ENCODE measurements around the gene ATOSB.

ATOSB gene

GRCh38 chr9:35142037-35142436, 26.4 kb upstream of the ATOSB start (continued):
- no peak for TF ChIP-seq CREB5 (CRISPR knock-in tag; IDR thresholded peaks at IDR 0.05; ENCODE audit: low read depth)

GRCh38 chr9:35140093-35140492, 24.4 kb upstream of the ATOSB start:
- TF ChIP-seq TCF4 (CRISPR knock-in tag; IDR thresholded peaks at IDR 0.05; ENCODE audit: borderline replicate concordance) (no peak), ZFP30 (CRISPR knock-in tag; IDR thresholded peaks at IDR 0.05) (no peak), CREB5 (CRISPR knock-in tag; IDR thresholded peaks at IDR 0.05; ENCODE audit: low read depth) (no peak), ZNF565 (CRISPR knock-in tag; conservative IDR thresholded peaks at IDR 0.05; ENCODE audit: low read depth) (no peak), ZNF70 (CRISPR knock-in tag; IDR thresholded peaks at IDR 0.05) (no peak), POU6F1 (CRISPR knock-in tag; IDR thresholded peaks at IDR 0.05; ENCODE audit: borderline replicate concordance, low read depth) (no peak), TOX (CRISPR knock-in tag; IDR thresholded peaks at IDR 0.05; ENCODE audit: borderline replicate concordance) (no peak), OSR1 (CRISPR knock-in tag; IDR thresholded peaks at IDR 0.05) (no peak), ZNF8 (CRISPR knock-in tag; IDR thresholded peaks at IDR 0.05) (no peak), SNAI2 (CRISPR knock-in tag; IDR thresholded peaks at IDR 0.05) (no peak)
- no peak for ATAC-seq

- ATAC-seq = no peak
- TF ChIP-seq ZC3H10 (CRISPR knock-in tag; IDR thresholded peaks at IDR 0.05) = no peak
- no peak for TF ChIP-seq ZFP30 (CRISPR knock-in tag; IDR thresholded peaks at IDR 0.05)
- TF ChIP-seq ZFP3 (CRISPR knock-in tag; IDR thresholded peaks at IDR 0.05) = no peak
- no peak for TF ChIP-seq CSDC2 (CRISPR knock-in tag; IDR thresholded peaks at IDR 0.05)
- TF ChIP-seq GLIS3 (CRISPR knock-in tag; IDR thresholded peaks at IDR 0.05) = no peak
- TF ChIP-seq ESRRG (CRISPR knock-in tag; IDR thresholded peaks at IDR 0.05) = no peak
- TF ChIP-seq OSR1 (CRISPR knock-in tag; IDR thresholded peaks at IDR 0.05) = no peak
- TF ChIP-seq PATZ1 (CRISPR knock-in tag; IDR thresholded peaks at IDR 0.05; ENCODE audit: borderline replicate concordance) = no peak
- no peak for TF ChIP-seq CSRNP3 (CRISPR knock-in tag; IDR thresholded peaks at IDR 0.05)
- TF ChIP-seq TSHZ2 (CRISPR knock-in tag; IDR thresholded peaks at IDR 0.05) = no peak
- TF ChIP-seq BACH2 (CRISPR knock-in tag; IDR thresholded peaks at IDR 0.05; ENCODE audit: borderline replicate concordance) = no peak
- TF ChIP-seq POU6F1 (CRISPR knock-in tag; IDR thresholded peaks at IDR 0.05; ENCODE audit: borderline replicate concordance, low read depth) = no peak
- TF ChIP-seq ARNTL (CRISPR knock-in tag; IDR thresholded peaks at IDR 0.05; ENCODE audit: borderline replicate concordance, low read depth) = no peak
- no peak for TF ChIP-seq RARB (CRISPR knock-in tag; IDR thresholded peaks at IDR 0.05)
- no peak for TF ChIP-seq CREB5 (CRISPR knock-in tag; IDR thresholded peaks at IDR 0.05; ENCODE audit: low read depth)
- no peak for TF ChIP-seq ZNF565 (CRISPR knock-in tag; conservative IDR thresholded peaks at IDR 0.05; ENCODE audit: low read depth)
- TF ChIP-seq ZNF8 (CRISPR knock-in tag; IDR thresholded peaks at IDR 0.05) = no peak
- no peak for TF ChIP-seq TOX (CRISPR knock-in tag; IDR thresholded peaks at IDR 0.05; ENCODE audit: borderline replicate concordance)
- TF ChIP-seq SNAI2 (CRISPR knock-in tag; IDR thresholded peaks at IDR 0.05) = no peak
These were observed 21.2 kb upstream of the ATOSB start for GRCh38 chr9:35136866-35137265.

Measured in SK-N-SH treated with all-trans-retinoic acid at 6 μM for 48 hours (cell line).